ENCODE data around the gene TEX51.

The TEX51 gene

DNA sequence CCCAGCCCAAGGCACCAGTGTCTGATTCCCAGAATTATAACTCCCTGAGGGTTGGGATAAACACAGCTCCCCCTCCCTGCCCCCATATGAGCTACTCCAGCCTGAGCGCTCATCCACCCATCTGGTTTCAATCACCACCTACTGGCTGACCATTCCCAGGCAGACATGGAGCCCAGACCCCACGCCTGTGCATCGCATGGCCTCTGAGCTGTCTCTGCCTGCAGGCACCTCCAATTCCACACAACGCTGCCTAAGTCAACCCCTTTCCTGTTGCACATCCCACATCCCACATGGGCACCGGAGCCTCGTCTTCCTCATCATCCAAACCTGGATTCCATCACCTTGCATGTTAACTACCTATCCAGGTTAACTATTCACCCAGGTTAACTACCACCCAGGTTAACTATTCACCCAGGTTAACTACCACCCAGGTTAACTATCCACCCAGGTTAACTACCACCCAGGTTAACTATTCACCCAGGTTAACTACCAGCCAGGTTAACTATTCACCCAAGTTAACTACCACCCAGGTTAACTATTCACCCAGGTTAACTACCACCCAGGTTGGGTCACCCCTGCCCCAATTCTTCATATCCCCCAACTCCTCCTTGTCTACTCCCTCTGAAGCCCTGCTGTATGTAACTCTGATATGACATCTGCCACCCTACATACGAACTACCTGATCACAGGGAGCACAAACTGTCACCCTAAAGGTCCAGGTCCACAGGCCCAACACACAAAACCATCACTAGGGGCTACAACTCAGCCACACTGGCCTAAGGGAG lies 47.8 kb downstream of the TEX51 start:
- no peak for DNase-seq (ENCODE audit: low read depth in 2 of 2, low spot score in 1 of 2)

DNA sequence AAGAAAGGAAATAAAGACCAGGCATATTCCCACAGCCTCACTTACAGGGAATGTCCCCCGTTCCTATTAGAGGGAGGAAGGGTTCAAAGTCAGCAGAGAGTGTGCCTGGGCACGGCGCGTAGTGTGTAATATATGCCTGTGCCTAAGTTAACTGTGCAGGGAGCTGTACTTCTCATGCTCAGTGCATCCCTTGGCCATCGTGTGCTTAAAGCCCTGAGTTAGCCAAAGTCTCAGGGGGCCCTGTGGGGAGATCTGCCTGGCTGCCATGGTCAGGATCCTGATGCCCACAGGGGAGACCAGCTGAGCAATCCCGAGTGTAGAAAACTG lies 48.4 kb downstream of the TEX51 start:
- DNase-seq (ENCODE audit: low read depth in 2 of 2, low spot score in 1 of 2), result no peak

DNA sequence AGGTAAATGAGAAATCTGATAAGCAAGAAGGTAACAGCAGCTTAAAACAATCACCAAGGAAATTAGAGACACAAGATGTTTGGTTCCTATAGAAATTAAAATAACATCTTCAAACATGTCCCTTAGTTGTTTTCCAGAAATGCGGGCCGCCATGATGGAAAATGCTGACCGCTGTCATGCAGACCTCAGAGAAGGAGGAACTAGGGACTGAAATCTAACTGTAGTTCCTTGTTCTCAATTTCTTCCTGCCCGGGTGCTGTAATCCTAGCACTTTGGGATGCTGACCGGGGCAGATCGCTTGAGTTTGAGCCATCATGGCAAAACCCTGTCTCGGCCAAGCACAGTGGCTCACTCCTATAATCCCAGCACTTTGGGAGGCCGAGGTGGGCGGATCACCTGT lies 51.1 kb downstream of the TEX51 start:
- DNase-seq (ENCODE audit: low read depth in 2 of 2, low spot score in 1 of 2), result no peak

DNA sequence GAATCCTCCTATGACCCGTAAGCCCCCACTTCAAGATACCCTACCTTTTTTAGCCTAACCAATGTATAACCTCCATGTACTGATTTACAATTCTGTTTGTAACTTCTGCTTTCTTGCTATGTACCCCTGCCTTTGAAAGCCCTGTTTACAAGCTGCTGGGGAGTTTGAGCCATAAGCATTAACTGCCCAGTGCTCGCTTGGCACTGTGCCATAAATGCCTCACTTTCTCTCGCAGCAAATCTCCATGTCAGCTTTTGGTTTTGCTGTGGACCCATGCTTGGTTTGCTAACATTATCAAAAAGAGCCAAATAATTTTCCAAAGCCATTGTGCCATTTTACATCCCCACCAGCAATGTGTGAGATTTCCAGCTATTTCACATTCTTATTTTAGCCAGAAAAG lies 51.8 kb downstream of the TEX51 start:
- DNase-seq (ENCODE audit: low read depth in 2 of 2, low spot score in 1 of 2), result no peak
